WTC11 (cell line): ENCODE results near the gene HNRNPLL. TPM values are rescaled to one million over a fixed set of nuclear protein-coding genes. Genes with fewer than 3 reads are reported as not detected.

Experiments used
- ATAC-seq: fragments of 200-7000 bp; cut with Tn5 transposase; 2 replicates; pipeline ENCODE4 v1.10.0; 2021; ENCODE audit warnings: mild to moderate bottlenecking, moderate library complexity
- CTCF ChIA-PET: fragments of 300-600 bp; sonication (Branson Sonifier 250); formaldehyde crosslinking; loops from one replicate; lab custom pipeline; 2021; ENCODE audit warnings: antibody characterized with exemption; lab: Charles Lee
- POLR2A ChIA-PET: fragments of 350-600 bp; sonication (Branson Sonifier 250); formaldehyde crosslinking; loops from one replicate; lab custom pipeline; 2021; ENCODE audit warnings: antibody characterized with exemption; lab: Charles Lee
- DNase-seq: peaks from one replicate; pipeline ENCODE4 v3.0.0; 2021; ENCODE audit warnings: low spot score
- H3K27ac Mint-ChIP-seq: 2 replicates; pipeline ENCODE4 v1.8.0; 2021; ENCODE audit warnings: mixed read lengths
- H3K27me3 Mint-ChIP-seq: 2 replicates; pipeline ENCODE4 v1.8.0; 2021; ENCODE audit warnings: low read depth, mild to moderate bottlenecking, moderate library complexity, mixed read lengths
- H3K36me3 Mint-ChIP-seq: 2 replicates; pipeline ENCODE4 v1.8.0; 2021; ENCODE audit warnings: mixed read lengths
- H3K4me1 Mint-ChIP-seq: 2 replicates; pipeline ENCODE4 v1.8.0; 2022; ENCODE audit warnings: mixed read lengths
- H3K4me3 Mint-ChIP-seq: 2 replicates; pipeline ENCODE4 v1.8.0; 2021; ENCODE audit warnings: mild to moderate bottlenecking, moderate library complexity, mixed read lengths
- H3K9me3 Mint-ChIP-seq: 2 replicates; pipeline ENCODE4 v1.8.0; 2021; ENCODE audit warnings: mixed read lengths
- E2F4 ChIP-seq: sonication (generic); formaldehyde crosslinking; IDR thresholded peaks from 2 replicates; pipeline ENCODE4 v1.8.1; 2022; ENCODE audit warnings: low read depth, mild to moderate bottlenecking, moderate library complexity, missing genetic modification reagents, borderline replicate concordance
- E2F5 ChIP-seq: sonication (generic); formaldehyde crosslinking; IDR thresholded peaks from 2 replicates; pipeline ENCODE4 v1.8.1; 2022; ENCODE audit warnings: mild to moderate bottlenecking, moderate library complexity, missing genetic modification reagents
- GTF2I ChIP-seq: fragments of 250-450 bp; sonication (Bioruptor Pico); conservative IDR thresholded peaks from 2 replicates; pipeline ENCODE4 v1.4.0; 2021; ENCODE audit warnings: mild to moderate bottlenecking
- JUN ChIP-seq: sonication (generic); formaldehyde crosslinking; IDR thresholded peaks from 2 replicates; pipeline ENCODE4 v1.8.0; 2023; ENCODE audit warnings: mild to moderate bottlenecking, missing genetic modification reagents
- MLX ChIP-seq: sonication (generic); formaldehyde crosslinking; IDR thresholded peaks from 2 replicates; pipeline ENCODE4 v1.8.1; 2023; ENCODE audit warnings: mild to moderate bottlenecking, missing genetic modification reagents, moderate library complexity
- OVOL2 ChIP-seq: fragments of 250-450 bp; sonication (Bioruptor Pico); IDR thresholded peaks from 2 replicates; pipeline ENCODE4 v1.9.0; 2021; ENCODE audit warnings: mild to moderate bottlenecking, borderline replicate concordance
- PRDM15 ChIP-seq: sonication (generic); formaldehyde crosslinking; IDR thresholded peaks from 2 replicates; pipeline ENCODE4 v1.8.0; 2022; ENCODE audit warnings: missing genetic modification reagents
- RELA ChIP-seq: sonication (generic); formaldehyde crosslinking; IDR thresholded peaks from 2 replicates; pipeline ENCODE4 v1.8.1; 2022; ENCODE audit warnings: missing genetic modification reagents, mild to moderate bottlenecking, borderline replicate concordance
- SP1 ChIP-seq: sonication (generic); formaldehyde crosslinking; conservative IDR thresholded peaks from 2 replicates; pipeline ENCODE4 v1.8.1; 2022; ENCODE audit warnings: missing genetic modification reagents
- ZMAT4 ChIP-seq: fragments of 250-450 bp; sonication (Bioruptor Pico); IDR thresholded peaks from 2 replicates; pipeline ENCODE4 v1.9.0; 2021; ENCODE audit warnings: mild to moderate bottlenecking
- ZNF138 ChIP-seq: sonication (generic); formaldehyde crosslinking; conservative IDR thresholded peaks from 2 replicates; pipeline ENCODE4 v1.8.1; 2022; ENCODE audit warnings: mild to moderate bottlenecking, moderate library complexity, missing genetic modification reagents
- ZNF425 ChIP-seq: fragments of 250-450 bp; sonication (Bioruptor Pico); conservative IDR thresholded peaks from 2 replicates; pipeline ENCODE4 v1.9.0; 2021; ENCODE audit warnings: mild to moderate bottlenecking
- total RNA-seq: library from RNA; stranded (reverse); gene quantifications from 3 replicates; pipeline ENCODE4 v1.2.3, GENCODE V29; 2021

The HNRNPLL gene
- total RNA-seq, 1 experiment from 2014 or later: 65.3 TPM

- TF ChIP-seq MLX (no peak), E2F4 (CRISPR knock-in tag) (no peak), PRDM15 (CRISPR knock-in tag) (no peak), ZMAT4 (CRISPR knock-in tag) (no peak)
These were observed 86.6 kb downstream of the HNRNPLL start (continued) for GRCh38 chr2:38516122-38516521.

- POLR2A ChIA-PET: no interaction called here
- 0 out of 2 replicates have a peak, but pooled peaks cover 4% of the 10 kb centered on the region for H3K27me3 Mint-ChIP-seq
- ATAC-seq (peak; percentile 26; the same call in 1 of the 2 replicates), DNase-seq (no peak)
- H3K36me3 Mint-ChIP-seq: no peaks in the 10 kb centered on the region
- CTCF ChIA-PET: no interaction called here
- peak overlapping the region; percentile 64; the same call in 1 of the 2 replicates for H3K27ac Mint-ChIP-seq
- peaks cover 7% of the 10 kb centered on the region for H3K9me3 Mint-ChIP-seq
- H3K4me3 Mint-ChIP-seq: no peak overlapping the region
- no peak for TF ChIP-seq GTF2I (CRISPR knock-in tag)
- TF ChIP-seq ZNF138: no peak
- TF ChIP-seq OVOL2: no peak
- no peak for TF ChIP-seq ZNF425 (CRISPR knock-in tag)
- no peak for TF ChIP-seq JUN (CRISPR knock-in tag)
- no peak for TF ChIP-seq PRDM15 (CRISPR knock-in tag)
- TF ChIP-seq E2F5 (CRISPR knock-in tag): no peak
- no peak for TF ChIP-seq SP1 (CRISPR knock-in tag)
- TF ChIP-seq RELA (CRISPR knock-in tag): no peak
- peaks cover 14% of the 10 kb centered on the region for H3K4me1 Mint-ChIP-seq
These were observed 87.3 kb downstream of the HNRNPLL start for GRCh38 chr2:38515155-38516074.
